CD14-positive monocyte (primary cell): Measurements from ENCODE around the gene ITPA. TPM values are rescaled to one million over a fixed set of nuclear protein-coding genes. Genes with fewer than 3 reads are reported as not detected.
A peak's percentile ranks its signal among the peaks of the same experiment; 100 is the strongest.

Experiments used
- DNase-seq, 3 donors: peaks; one replicate each; pipeline ENCODE4 v3.0.0-alpha.2; 2011 to 2022
- H2AFZ ChIP-seq: 2 replicates; pipeline ENCODE4 v1.6.0; 2012; ENCODE audit warnings: mild to moderate bottlenecking, low read depth, low read length, inconsistent platforms; ENCODE audit not compliant: insufficient read depth, poor library complexity, severe bottlenecking
- H3K27ac ChIP-seq, 2 donors: 1 replicate in 1 of 2; 2 replicates in 1 of 2; pipeline ENCODE4 v1.5.1; 2012 to 2013; ENCODE audit warnings: low read length in 2 of 2, control low read depth in 1 of 2, inconsistent platforms in 1 of 2, low read depth in 1 of 2, mild to moderate bottlenecking in 1 of 2
- H3K27me3 ChIP-seq, 2 donors: one replicate each; pipeline versions ENCODE4 v1.6.0 to v1.6.1; 2011 to 2013; ENCODE audit warnings: low read length in 2 of 2; ENCODE audit not compliant: control insufficient read depth in 2 of 2, insufficient read depth in 2 of 2
- H3K36me3 ChIP-seq, 2 donors: replicated peaks in 1 of 2; 1 replicate in 1 of 2; 2 replicates in 1 of 2; pipeline versions ENCODE4 v1.5.1 to v1.6.1; 2012 to 2013; ENCODE audit warnings: low read length in 2 of 2, control low read depth in 1 of 2, inconsistent platforms in 1 of 2, mild to moderate bottlenecking in 1 of 2; ENCODE audit not compliant: insufficient read depth in 2 of 2, control insufficient read depth in 1 of 2
- H3K4me1 ChIP-seq, 2 donors: 1 replicate in 1 of 2; 2 replicates in 1 of 2; pipeline versions ENCODE4 v1.5.1 to v1.6.1; 2012 to 2013; ENCODE audit warnings: low read length in 2 of 2, control low read depth in 1 of 2, inconsistent platforms in 1 of 2, mild to moderate bottlenecking in 1 of 2, moderate library complexity in 1 of 2; ENCODE audit not compliant: insufficient read depth in 2 of 2, control insufficient read depth in 1 of 2
- H3K4me2 ChIP-seq: replicated peaks from 2 replicates; pipeline ENCODE3; 2012; ENCODE audit warnings: low read length, moderate library complexity, mild to moderate bottlenecking; ENCODE audit not compliant: poor library complexity, severe bottlenecking; ENCODE audit errors: extremely low read depth
- H3K4me3 ChIP-seq, 3 experiments: fragments of 200-600 bp in 1 of 3; sonication (generic) in 1 of 3; replicated peaks in 1 of 3; 1 replicate in 2 of 3; 2 replicates in 1 of 3; pipeline ENCODE4 v1.5.1; 2011 to 2013; ENCODE audit warnings: low read length in 3 of 3, mild to moderate bottlenecking in 3 of 3, control low read depth in 2 of 3, low read depth in 2 of 3, inconsistent platforms in 1 of 3, moderate library complexity in 1 of 3
- H3K79me2 ChIP-seq: 2 replicates; pipeline ENCODE4 v1.6.0; 2012; ENCODE audit warnings: mild to moderate bottlenecking, control low read depth, inconsistent platforms, low read length, moderate library complexity; ENCODE audit not compliant: insufficient read depth
- H3K9ac ChIP-seq: 2 replicates; pipeline ENCODE4 v1.6.0; 2017; ENCODE audit warnings: low read length, mild to moderate bottlenecking; ENCODE audit not compliant: insufficient read depth, poor library complexity, severe bottlenecking
- H3K9me3 ChIP-seq, 2 donors: replicated peaks in 1 of 2; 1 replicate in 1 of 2; 2 replicates in 1 of 2; pipeline versions ENCODE4 v1.5.1 to v1.6.1; 2012 to 2013; ENCODE audit warnings: low read length in 2 of 2, control low read depth in 1 of 2; ENCODE audit not compliant: control insufficient read depth in 1 of 2, insufficient read depth in 1 of 2
- H4K20me1 ChIP-seq: 2 replicates; pipeline ENCODE4 v1.6.0; 2012; ENCODE audit warnings: mild to moderate bottlenecking, low read length, control low read depth, moderate library complexity; ENCODE audit not compliant: insufficient read depth
- H3K27ac Mint-ChIP-seq, 7 donors: one replicate each; pipeline ENCODE4 v1.8.0; 2020; ENCODE audit warnings: mild to moderate bottlenecking in 7 of 7, mixed read lengths in 7 of 7, moderate library complexity in 6 of 7, inconsistent platforms in 2 of 7
- H3K27me3 Mint-ChIP-seq, 3 donors: one replicate each; pipeline ENCODE4 v1.8.0; 2021 to 2022; ENCODE audit warnings: low read depth in 3 of 3, mild to moderate bottlenecking in 3 of 3, mixed read lengths in 3 of 3, moderate library complexity in 3 of 3, inconsistent platforms in 1 of 3
- H3K36me3 Mint-ChIP-seq, 2 donors: one replicate each; pipeline ENCODE4 v1.8.0; 2020; ENCODE audit warnings: mixed read lengths in 2 of 2, inconsistent platforms in 1 of 2, mild to moderate bottlenecking in 1 of 2
- H3K4me1 Mint-ChIP-seq: one replicate; pipeline ENCODE4 v1.8.0; 2020; ENCODE audit warnings: mild to moderate bottlenecking, mixed read lengths
- H3K4me3 Mint-ChIP-seq, 2 donors: one replicate each; pipeline ENCODE4 v1.8.0; 2020; ENCODE audit warnings: mild to moderate bottlenecking in 2 of 2, mixed read lengths in 2 of 2, moderate library complexity in 1 of 2
- H3K9me3 Mint-ChIP-seq, 7 donors: one replicate each; pipeline ENCODE4 v1.8.0; 2020 to 2022; ENCODE audit warnings: mixed read lengths in 7 of 7, mild to moderate bottlenecking in 6 of 7, moderate library complexity in 6 of 7, inconsistent platforms in 2 of 7
- CTCF ChIP-seq: fragments of 200-600 bp; IDR thresholded peaks from one replicate; pipeline ENCODE4 v1.8.0; 2022; ENCODE audit warnings: antibody characterized with exemption, mild to moderate bottlenecking
- WGBS: methylation state at CpG from one replicate; pipeline ENCODE4 v1.1.5; 2013; ENCODE audit warnings: missing lambda C conversion rate; ENCODE audit not compliant: insufficient coverage; 5-methylcytosine and 5-hydroxymethylcytosine counted together
- intact Hi-C, 2 donors: fragments of 100-400 bp; cut with micrococcal nuclease; formaldehyde crosslinking; loops; one replicate each; pipeline versions ENCODE4 v1.15.0 to v1.15.1; 2023
- polyA plus RNA-seq, 3 donors: library from polyadenylated mRNA; depleted of rRNA in 1 of 3; unstranded in 2 of 3; stranded (reverse) in 1 of 3; fragments of 300-500 nt in 2 of 3; fragments of >200 nt in 1 of 3; fragmentation: Illumina TruSeq in 2 of 3; gene quantifications; 1 replicate in 2 of 3; 2 replicates in 1 of 3; pipeline ENCODE4 v1.2.3, GENCODE V29; 2012 to 2021

Gene ITPA
- polyA plus RNA-seq, 3 donors: 39.5 to 62.8 (median 57.0) TPM

GRCh38 chr20:3239026-3239866 lies 29.9 kb downstream of the ITPA start, which contains the start of gene SLC4A11:
TSS of gene SLC4A11 (minus strand) at chr20:3239190. CDS start at chr20:3239137, 53 bp downstream.
- WGBS: 1% methylated on average over 105 of the region's 107 CpGs
- H3K27ac Mint-ChIP-seq: peak within 1 kb of the TSS in 2 of 7 donors; percentile 21 to 36
- Histone ChIP-seq H3K27me3 (peaks cover 29 to 76% of the 10 kb centered on the region in 2 donors), H3K4me3 (peak within 1 kb of the TSS; percentile 56 to 87 (median 68)), H3K27ac (no peak within 1 kb of the TSS), H4K20me1 (no peaks in the 10 kb centered on the region), H3K36me3 (no peaks in the 10 kb centered on the region), H3K9me3 (peaks cover 0 to 25% of the 10 kb centered on the region in 2 donors), H3K4me2 (peak within 1 kb of the TSS; percentile 97), H3K9ac (peak within 1 kb of the TSS; percentile 43), H3K4me1 (peaks cover 19 to 24% of the 10 kb centered on the region in 2 donors), H3K79me2 (no peaks in the 10 kb centered on the region), H2AFZ (peak within 1 kb of the TSS; percentile 83)
- no peak for TF ChIP-seq CTCF
- peaks cover 6 to 9% of the 10 kb centered on the region in 2 donors for H3K36me3 Mint-ChIP-seq
- DNase-seq: no peak
- peaks cover 71 to 90% (median 81%) of the 10 kb centered on the region in 3 donors for H3K27me3 Mint-ChIP-seq
- H3K4me1 Mint-ChIP-seq: peaks cover 15% of the 10 kb centered on the region
- intact Hi-C loops: no loop called here
- H3K4me3 Mint-ChIP-seq: peak within 1 kb of the TSS; percentile 98
- H3K9me3 Mint-ChIP-seq: peaks cover 0 to 21% (median 10%) of the 10 kb centered on the region in 7 donors

GRCh38 chr20:3239867-3240775 lies 30.8 kb downstream of the ITPA start:
- H3K9ac ChIP-seq: peak overlapping the region; percentile 43
- Mint-ChIP-seq H3K36me3 (peaks cover 6 to 9% of the 10 kb centered on the region in 2 donors), H3K27me3 (peaks cover 79 to 96% (median 84%) of the 10 kb centered on the region in 3 donors), H3K9me3 (peaks cover 0 to 21% (median 10%) of the 10 kb centered on the region in 7 donors), H3K4me3 (peak overlapping the region; percentile 98), H3K4me1 (peaks cover 15% of the 10 kb centered on the region), H3K27ac (peak overlapping the region in 1 of 7 donors; percentile 36)
- H3K27me3 ChIP-seq: peaks cover 29 to 83% of the 10 kb centered on the region in 2 donors
- H3K4me1 ChIP-seq: peaks cover 19 to 24% of the 10 kb centered on the region in 2 donors
- DNase-seq: no peak
- H3K4me3 ChIP-seq: peak overlapping the region; percentile 56 to 87 (median 68)
- H3K9me3 ChIP-seq: peaks cover 0 to 25% of the 10 kb centered on the region in 2 donors
- no peaks in the 10 kb centered on the region for H3K79me2 ChIP-seq
- 18% methylated on average over 46 of the region's 54 CpGs for WGBS
- TF ChIP-seq CTCF: no peak
- no peak overlapping the region for H3K27ac ChIP-seq
- no peaks in the 10 kb centered on the region for H4K20me1 ChIP-seq
- H2AFZ ChIP-seq: peak overlapping the region; percentile 83
- intact Hi-C loops: no loop called here
- H3K4me2 ChIP-seq: peak overlapping the region; percentile 97
- H3K36me3 ChIP-seq: no peaks in the 10 kb centered on the region
